IMR-90 (cell line): ENCODE measurements around the gene ADAMTS12. TPM values are rescaled to one million over a fixed set of nuclear protein-coding genes. Genes with fewer than 3 reads are reported as not detected.

Experiments
- ATAC-seq: fragments of 200-7000 bp; cut with Tn5 transposase; 2 replicates; pipeline ENCODE4 v1.9.1; 2020; ENCODE audit warnings: low read depth, mild to moderate bottlenecking, moderate library complexity
- BruUV-seq: library from RNA; stranded (reverse); fragments of 400-500 nt; replicated peaks from 2 replicates; lab custom pipeline; 2021; lab: Mats Ljungman, UMichigan
- CTCF ChIA-PET: fragments of 300-600 bp; formaldehyde crosslinking; extraction: SDS; loops from one replicate; lab custom pipeline; 2021; ENCODE audit warnings: antibody characterized with exemption; lab: Yijun Ruan, JAX
- POLR2A ChIA-PET: fragments of 300-600 bp; sonication (Branson Sonifier 250); formaldehyde crosslinking; loops from one replicate; lab custom pipeline; 2022; ENCODE audit warnings: antibody characterized with exemption; ENCODE audit not compliant: unreplicated experiment; lab: Charles Lee
- DNase-seq: peaks from one replicate; pipeline ENCODE4 v3.0.0; 2013
- H2AFZ ChIP-seq: replicated peaks from 2 replicates; pipeline ENCODE3; 2013; ENCODE audit warnings: low read length, mild to moderate bottlenecking; ENCODE audit not compliant: poor library complexity
- H2AK5ac ChIP-seq: 2 replicates; pipeline ENCODE4 v1.6.1; 2013; ENCODE audit warnings: low read depth, low read length, inconsistent platforms
- H2AK9ac ChIP-seq: replicated peaks from 2 replicates; pipeline ENCODE3; 2013; ENCODE audit warnings: mild to moderate bottlenecking, low read depth, low read length, moderate library complexity; ENCODE audit not compliant: poor library complexity
- H2BK120ac ChIP-seq: 2 replicates; pipeline ENCODE4 v1.6.1; 2013; ENCODE audit warnings: low read depth, low read length, inconsistent platforms
- H2BK15ac ChIP-seq: 3 replicates; pipeline ENCODE4 v1.6.1; 2013; ENCODE audit warnings: low read depth, low read length, inconsistent platforms
- H2BK20ac ChIP-seq: 2 replicates; pipeline ENCODE4 v1.6.1; 2013; ENCODE audit warnings: low read depth, mild to moderate bottlenecking, inconsistent platforms, low read length, moderate library complexity
- H2BK5ac ChIP-seq: 2 replicates; pipeline ENCODE4 v1.6.1; 2013; ENCODE audit warnings: mild to moderate bottlenecking, low read depth, low read length, inconsistent platforms; ENCODE audit not compliant: poor library complexity, severe bottlenecking
- H3K14ac ChIP-seq: replicated peaks from 2 replicates; pipeline ENCODE4 v1.6.1; 2013; ENCODE audit warnings: low read depth, low read length, inconsistent platforms
- H3K18ac ChIP-seq: 2 replicates; pipeline ENCODE4 v1.6.1; 2013; ENCODE audit warnings: low read depth, low read length, control low read depth
- H3K23ac ChIP-seq: 2 replicates; pipeline ENCODE4 v1.6.1; 2013; ENCODE audit warnings: low read depth, low read length, inconsistent platforms
- H3K27ac ChIP-seq: 2 replicates; pipeline ENCODE4 v1.5.1; 2013; ENCODE audit warnings: mild to moderate bottlenecking, control low read depth, low read length; ENCODE audit not compliant: insufficient read depth
- H3K27me3 ChIP-seq: 2 replicates; pipeline ENCODE4 v1.6.1; 2013; ENCODE audit warnings: low read length; ENCODE audit not compliant: control insufficient read depth, insufficient read depth
- H3K36me3 ChIP-seq: 2 replicates; pipeline ENCODE4 v1.6.1; 2013; ENCODE audit warnings: low read length, mixed read lengths; ENCODE audit not compliant: control insufficient read depth, insufficient read depth
- H3K4ac ChIP-seq: 2 replicates; pipeline ENCODE4 v1.6.1; 2013; ENCODE audit warnings: low read depth, low read length, inconsistent platforms
- H3K4me1 ChIP-seq: 2 replicates; pipeline ENCODE4 v1.6.1; 2013; ENCODE audit warnings: low read length, mixed read lengths; ENCODE audit not compliant: control insufficient read depth, insufficient read depth
- H3K4me2 ChIP-seq: 2 replicates; pipeline ENCODE4 v1.6.1; 2013; ENCODE audit warnings: low read depth, mild to moderate bottlenecking, control low read depth, low read length, moderate library complexity
- H3K4me3 ChIP-seq: 2 replicates; pipeline ENCODE4 v1.5.1; 2013; ENCODE audit warnings: low read depth, mild to moderate bottlenecking, control low read depth, low read length, moderate library complexity; ENCODE audit not compliant: insufficient read depth
- H3K56ac ChIP-seq: 2 replicates; pipeline ENCODE4 v1.6.1; 2013; ENCODE audit warnings: low read length, inconsistent platforms; ENCODE audit not compliant: insufficient read depth; ENCODE audit errors: extremely low read depth
- H3K79me1 ChIP-seq, 2 experiments: 2 replicates each; pipeline ENCODE4 v1.6.1; 2013; ENCODE audit warnings: low read length in 2 of 2, inconsistent platforms in 1 of 2, low read depth in 1 of 2
- H3K9ac ChIP-seq: 2 replicates; pipeline ENCODE4 v1.6.1; 2013; ENCODE audit warnings: low read depth, low read length, control low read depth
- H3K9me1 ChIP-seq: 2 replicates; pipeline ENCODE4 v1.6.1; 2013; ENCODE audit warnings: low read length, inconsistent platforms; ENCODE audit not compliant: insufficient read depth
- H3K9me3 ChIP-seq: 2 replicates; pipeline ENCODE4 v1.6.1; 2013; ENCODE audit warnings: low read length; ENCODE audit not compliant: control insufficient read depth, insufficient read depth
- H4K20me1 ChIP-seq: 2 replicates; pipeline ENCODE4 v1.6.1; 2013; ENCODE audit warnings: low read length, inconsistent platforms; ENCODE audit not compliant: insufficient read depth
- H4K5ac ChIP-seq: 2 replicates; pipeline ENCODE4 v1.6.1; 2013; ENCODE audit warnings: mild to moderate bottlenecking, low read depth, low read length, control low read depth
- H4K8ac ChIP-seq, 2 experiments: 2 replicates each; pipeline ENCODE4 v1.6.1; 2013; ENCODE audit warnings: low read depth in 2 of 2, low read length in 2 of 2, control low read depth in 1 of 2, inconsistent platforms in 1 of 2
- H4K91ac ChIP-seq: 2 replicates; pipeline ENCODE4 v1.6.1; 2013; ENCODE audit warnings: low read depth, low read length, inconsistent platforms; ENCODE audit not compliant: insufficient read depth
- BHLHE40 ChIP-seq: fragments of 150-350 bp; IDR thresholded peaks from 2 replicates; pipeline ENCODE4 v1.6.1; 2016; ENCODE audit warnings: mild to moderate bottlenecking, low read depth, low read length
- CTCF ChIP-seq: conservative IDR thresholded peaks from 2 replicates; pipeline ENCODE4 v1.5.1; 2012; ENCODE audit warnings: mild to moderate bottlenecking, low read depth, low read length, improper control_type of control experiment
- ELK1 ChIP-seq: fragments of 150-350 bp; IDR thresholded peaks from 2 replicates; pipeline ENCODE4 v1.6.1; 2016; ENCODE audit warnings: low read depth, mild to moderate bottlenecking, low read length, moderate library complexity, borderline replicate concordance
- MAFK ChIP-seq: IDR thresholded peaks from 2 replicates; pipeline ENCODE4 v1.6.1; 2012; ENCODE audit warnings: low read depth, low read length, improper control_type of control experiment
- RAD21 ChIP-seq: IDR thresholded peaks from 2 replicates; pipeline ENCODE4 v1.6.1; 2012; ENCODE audit warnings: low read length, improper control_type of control experiment
- RFX5 ChIP-seq: IDR thresholded peaks from 2 replicates; pipeline ENCODE4 v1.8.0; 2012; ENCODE audit warnings: low read depth, mild to moderate bottlenecking, low read length, moderate library complexity
- SMC3 ChIP-seq: fragments of 150-350 bp; IDR thresholded peaks from 2 replicates; pipeline ENCODE4 v1.6.1; 2016; ENCODE audit warnings: low read depth, mild to moderate bottlenecking, antibody characterized with exemption, low read length, moderate library complexity
- WGBS, 2 experiments: methylation state at CpG; one replicate each; pipeline versions ENCODE4 v1.1.5 to v1.1.7; 2013; ENCODE audit warnings: missing lambda C conversion rate in 2 of 2; ENCODE audit not compliant: insufficient read length in 1 of 2; ENCODE audit errors: extremely low coverage in 2 of 2; 5-methylcytosine and 5-hydroxymethylcytosine counted together
- dilution Hi-C: fragments of 300-500 bp; cut with HindIII; formaldehyde crosslinking; loops from one replicate; pipeline ENCODE4 v1.14.3; 2018; ENCODE audit warnings: low sequenced_read_pairs; ENCODE audit not compliant: unreplicated experiment
- in situ Hi-C: fragments of 300-500 bp; cut with MboI; formaldehyde crosslinking; loops from 3 replicates; pipeline ENCODE4 v1.14.3; 2019; ENCODE audit warnings: low sequenced_read_pairs, inconsistent platforms, mixed read lengths
- intact Hi-C: fragments of 100-400 bp; cut with micrococcal nuclease; formaldehyde crosslinking; loops from 2 replicates; pipeline ENCODE4 v1.10.0; 2022
- polyA plus RNA-seq, 3 experiments: library from polyadenylated mRNA; depleted of rRNA; stranded (reverse); fragments of >200 nt; gene quantifications; 2 replicates each; pipeline ENCODE4 v1.2.3, GENCODE V29; 2012; ENCODE audit warnings: low replicate concordance in 1 of 3
- total RNA-seq: library from RNA; depleted of rRNA; stranded (reverse); fragments of >200 nt; gene quantifications from 2 replicates; pipeline ENCODE4 v1.2.3, GENCODE V29; 2012

Gene ADAMTS12
- total and polyA plus RNA-seq, 2 of the 4 experiments (the other 2 are of a cell fraction): 27.3 to 51.3 TPM

- Histone ChIP-seq H2BK15ac (no peak overlapping the region), H4K91ac (no peak overlapping the region), H2AK9ac (no peak overlapping the region), H3K18ac (no peak overlapping the region), H3K4ac (no peak overlapping the region), H4K5ac (no peak overlapping the region), H3K79me1 (no peaks in the 10 kb centered on the region), H4K20me1 (no peaks in the 10 kb centered on the region), H2BK20ac (no peak overlapping the region), H3K4me2 (no peak overlapping the region), H3K9me3 (no peaks in the 10 kb centered on the region), H3K14ac (no peak overlapping the region), H3K56ac (no peak overlapping the region), H3K23ac (no peak overlapping the region), H3K4me3 (no peak overlapping the region), H2AFZ (peak overlapping the region; percentile 27), H2BK5ac (no peak overlapping the region), H3K9ac (no peak overlapping the region), H3K36me3 (peaks cover 5% of the 10 kb centered on the region; the same call in 1 of the 2 replicates), H2AK5ac (no peak overlapping the region), H4K8ac (no peak overlapping the region), H3K27ac (no peak overlapping the region), H3K4me1 (peaks cover 3% of the 10 kb centered on the region; the same call in 1 of the 2 replicates), H3K9me1 (peaks cover 6% of the 10 kb centered on the region; the same call in 1 of the 2 replicates), H2BK120ac (no peak overlapping the region), H3K27me3 (no peaks in the 10 kb centered on the region)
- DNase-seq: no peak
- in situ Hi-C loops: no loop called here
- POLR2A ChIA-PET: no interaction called here
- intact Hi-C loops: no loop called here
- TF ChIP-seq ELK1 (no peak), CTCF (peak; percentile 34), MAFK (no peak), SMC3 (0 out of 2 replicates have a peak, but pooled peaks have one; percentile 13), RFX5 (no peak), RAD21 (peak; percentile 46), BHLHE40 (no peak)
- CTCF ChIA-PET: interaction anchor here (0.5 kb wide), 1 partner anchor 147 kb away, joined by 5 read pairs; no protein-coding TSS in a partner anchor
- ATAC-seq: no peak
- dilution Hi-C loops: no loop called here
- no TSS peak for BruUV-seq
- WGBS, 2 experiments: 92% methylated on average over 2 of the region's 16 CpGs; no CpG with 5 or more reads in 1 of the 2 experiments
These were observed 303.0 kb downstream of the ADAMTS12 start for GRCh38 chr5:33588654-33589372.
